GM21619 (cell line): ENCODE results near the gene ZNF511.
"Not testable (repeated sequence)": the region's sequence is repeated elsewhere in the genome, so short reads cannot be mapped to it uniquely, and the experiment has no call there.

Experiments used
- ATAC-seq: cut with Tn5 transposase; IDR thresholded peaks from one replicate; pipeline ENCODE4 v1.9.1; 2021; ENCODE audit not compliant: unreplicated experiment

ZNF511 gene

DNA sequence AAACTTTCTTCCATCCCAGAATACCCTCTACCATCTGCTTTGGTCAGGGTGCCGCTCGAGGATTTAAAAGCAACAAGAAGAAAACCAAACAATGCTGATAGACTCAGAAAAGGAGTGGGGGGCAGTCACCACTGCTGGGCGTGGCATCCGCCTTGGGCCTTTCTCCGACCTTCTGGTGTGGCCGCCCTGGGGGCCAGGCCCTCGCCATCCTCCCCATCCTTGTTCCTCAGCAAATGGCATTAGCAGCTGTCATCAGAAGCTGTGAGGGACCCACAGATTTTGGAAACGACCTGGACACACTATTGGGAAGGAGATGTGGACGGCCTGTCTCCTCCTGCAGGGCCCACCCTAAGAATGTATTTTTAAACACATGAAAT lies 4.0 kb downstream of the ZNF511 start:
- no peak for ATAC-seq

- ATAC-seq: no peak
Measured at GRCh38 chr10:133313192-133313591, 4.5 kb downstream of the ZNF511 start.

GRCh38 chr10:133314911-133315310 lies 6.2 kb downstream of the ZNF511 start:
- ATAC-seq: no peak

- no peak for ATAC-seq
Measured at GRCh38 chr10:133315847-133316246, 7.1 kb downstream of the ZNF511 start.

DNA sequence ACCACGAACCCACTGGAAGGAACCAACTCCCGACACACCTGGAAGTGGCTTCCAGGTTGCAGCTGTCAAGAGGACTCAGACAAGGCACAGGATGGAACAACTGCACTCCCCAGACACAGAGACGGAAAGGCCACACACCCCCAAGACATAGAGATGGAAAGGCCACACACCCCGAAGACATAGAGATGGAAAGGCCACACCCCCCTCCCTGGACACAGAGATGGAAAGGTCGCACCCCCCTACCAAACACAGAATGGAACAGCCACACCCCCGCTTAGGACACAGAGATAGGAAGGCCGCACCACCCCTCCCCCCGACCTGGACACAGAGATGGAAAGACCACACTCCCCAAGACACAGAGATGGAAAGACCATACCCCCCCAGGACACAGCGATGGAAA lies 7.6 kb downstream of the ZNF511 start:
- ATAC-seq: no peak

- ATAC-seq: no peak
Measured at GRCh38 chr10:133316732-133317131, 8.0 kb downstream of the ZNF511 start.

DNA sequence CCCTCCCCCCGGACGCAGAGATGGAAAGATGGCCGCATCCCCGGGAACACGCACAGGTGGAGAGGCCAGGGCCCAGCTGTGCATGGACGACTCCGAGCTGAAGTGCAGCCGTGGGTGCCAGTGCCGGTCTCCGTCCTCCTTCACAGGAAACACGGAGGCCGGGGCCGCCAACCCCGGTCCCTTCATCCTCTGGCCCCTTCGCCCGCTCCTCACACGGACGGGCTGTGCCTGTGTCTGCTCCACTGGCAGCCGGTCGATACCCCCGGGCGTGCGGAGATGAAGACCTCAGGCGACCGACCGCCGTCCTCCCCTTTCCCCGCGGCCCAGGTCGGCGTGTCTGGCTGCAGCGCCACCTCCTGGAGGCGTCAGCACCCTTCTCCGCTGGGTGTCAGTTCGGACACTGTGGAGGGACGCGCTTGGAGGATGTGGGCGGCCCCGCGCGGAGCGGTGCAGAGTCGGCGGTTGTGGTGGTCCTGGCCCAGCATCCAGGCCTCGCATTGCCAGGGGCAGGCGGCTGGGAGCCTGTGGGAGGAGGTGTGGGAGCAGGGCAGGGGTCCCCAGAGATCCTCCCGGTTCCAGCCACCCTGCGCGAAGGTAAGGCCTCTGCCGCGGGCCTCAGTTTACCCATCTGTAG lies 9.9 kb downstream of the ZNF511 start:
- peak; percentile 81 for ATAC-seq

GRCh38 chr10:133320852-133321422 lies 12.2 kb downstream of the ZNF511 start:
- not testable (repeated sequence) for ATAC-seq

GRCh38 chr10:133322064-133322709 lies 13.5 kb downstream of the ZNF511 start:
- ATAC-seq: not testable (repeated sequence)

DNA sequence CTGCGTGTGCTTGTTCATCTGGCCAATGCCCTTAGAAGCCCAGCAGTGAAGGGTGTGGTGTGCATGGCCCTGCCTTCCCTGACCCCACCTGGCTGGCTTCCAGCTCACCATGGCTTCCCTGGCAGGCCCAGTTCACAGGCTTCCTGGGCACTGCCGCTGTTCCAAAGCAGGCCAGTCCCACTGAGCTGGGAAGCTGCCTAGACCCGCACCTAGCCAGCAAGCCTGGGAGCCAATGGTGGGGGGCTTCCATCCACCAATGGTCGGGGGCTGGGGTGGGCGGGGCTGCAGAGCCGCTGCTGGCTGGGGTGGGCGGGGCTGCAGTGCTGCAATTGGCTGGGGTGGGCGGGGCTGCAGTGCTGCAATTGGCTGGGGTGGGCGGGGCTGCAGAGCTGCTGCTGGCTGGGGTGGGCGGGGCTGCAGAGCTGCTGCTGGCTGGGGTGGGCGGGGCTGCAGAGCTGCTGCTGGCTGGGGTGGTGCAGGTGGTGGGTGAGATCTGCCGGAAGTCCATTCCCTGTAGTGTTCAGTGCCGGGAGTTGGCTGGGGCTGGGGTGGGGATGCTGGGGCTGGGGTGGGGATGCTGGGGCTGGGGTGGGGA lies 15.6 kb downstream of the ZNF511 start:
- ATAC-seq: peak; percentile 49

- ATAC-seq: no peak
Measured at GRCh38 chr10:133324857-133325260, 16.1 kb downstream of the ZNF511 start.

DNA sequence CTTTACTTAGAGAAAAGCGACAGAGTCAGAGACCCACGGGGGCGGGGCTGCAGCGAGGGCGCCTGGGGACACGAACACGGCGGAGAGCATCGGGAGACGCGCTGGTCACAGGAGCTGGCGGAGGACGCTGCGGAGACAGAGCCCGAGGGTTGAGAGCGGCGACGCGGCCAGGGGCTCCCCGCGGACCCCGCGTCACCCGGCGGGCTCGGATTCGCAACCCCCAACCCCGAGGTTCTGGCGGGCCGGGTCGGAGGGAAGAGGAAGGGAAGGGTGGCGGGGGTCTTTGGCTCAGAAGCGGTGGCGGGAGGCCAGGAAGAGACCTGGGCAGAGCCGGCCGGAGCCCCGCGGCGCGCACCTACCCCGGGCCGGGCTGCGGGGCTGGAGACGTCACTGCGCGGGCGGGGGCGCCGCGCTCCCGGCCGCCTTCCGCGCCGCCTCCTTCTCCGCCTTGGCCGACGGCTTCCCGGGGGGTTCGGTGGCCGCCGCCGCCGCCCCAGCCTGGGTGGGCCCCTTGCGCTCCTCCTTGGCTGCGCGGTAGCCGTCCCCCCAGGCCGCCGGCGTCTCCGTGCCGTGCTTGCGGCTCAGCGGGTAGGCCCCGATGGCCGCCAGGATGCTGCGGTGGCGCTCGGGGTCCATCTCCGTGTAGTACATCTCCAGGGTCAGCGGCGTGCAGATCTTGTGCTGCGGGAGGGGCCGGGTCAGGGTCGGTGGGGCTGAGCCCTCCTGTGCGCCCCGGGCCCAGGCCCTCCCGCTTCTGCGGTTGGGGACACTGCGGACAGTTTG lies 16.9 kb downstream of the ZNF511 start:
- ATAC-seq: no peak

GRCh38 chr10:133326223-133326551 lies 17.5 kb downstream of the ZNF511 start:
- ATAC-seq: no peak

GRCh38 chr10:133326745-133327650 lies 18.3 kb downstream of the ZNF511 start:
- ATAC-seq: no peak

DNA sequence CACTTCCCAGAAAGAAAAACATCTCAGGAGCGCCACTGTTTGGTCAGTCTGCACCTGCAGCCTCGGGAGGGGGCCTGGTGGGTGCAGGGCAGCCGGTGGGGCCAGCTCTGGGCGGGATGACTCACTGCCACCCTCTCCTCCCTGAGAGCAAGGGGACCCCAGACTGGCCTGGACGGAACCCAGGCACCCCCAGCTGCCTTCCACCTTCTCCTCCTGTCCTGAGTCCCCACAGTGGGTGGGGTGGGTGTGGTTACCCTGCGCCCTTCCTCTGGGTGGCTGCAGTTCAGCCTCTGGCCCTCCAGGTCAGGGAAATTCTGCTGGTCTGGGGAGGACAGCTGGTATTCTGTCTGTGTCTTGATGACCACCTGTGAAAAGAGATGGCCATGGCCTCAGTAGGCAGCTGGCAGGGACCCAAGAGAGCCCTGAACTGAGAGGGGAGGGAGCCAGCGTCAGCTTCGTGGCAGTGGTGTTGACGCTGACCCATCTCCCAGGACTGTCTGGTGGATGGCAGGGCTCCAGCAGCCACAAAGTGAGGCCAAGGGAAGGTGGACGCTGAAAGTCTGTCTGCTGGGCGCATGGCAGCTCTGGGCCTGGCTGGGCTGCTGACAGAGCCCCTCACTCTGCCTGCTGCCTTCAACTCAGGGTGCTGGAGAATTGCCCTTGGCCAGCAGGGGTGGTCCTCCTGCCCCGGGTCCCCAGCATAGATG lies 19.1 kb downstream of the ZNF511 start:
- no peak for ATAC-seq

- ATAC-seq: no peak
Measured at GRCh38 chr10:133328358-133329343, 19.9 kb downstream of the ZNF511 start.

DNA sequence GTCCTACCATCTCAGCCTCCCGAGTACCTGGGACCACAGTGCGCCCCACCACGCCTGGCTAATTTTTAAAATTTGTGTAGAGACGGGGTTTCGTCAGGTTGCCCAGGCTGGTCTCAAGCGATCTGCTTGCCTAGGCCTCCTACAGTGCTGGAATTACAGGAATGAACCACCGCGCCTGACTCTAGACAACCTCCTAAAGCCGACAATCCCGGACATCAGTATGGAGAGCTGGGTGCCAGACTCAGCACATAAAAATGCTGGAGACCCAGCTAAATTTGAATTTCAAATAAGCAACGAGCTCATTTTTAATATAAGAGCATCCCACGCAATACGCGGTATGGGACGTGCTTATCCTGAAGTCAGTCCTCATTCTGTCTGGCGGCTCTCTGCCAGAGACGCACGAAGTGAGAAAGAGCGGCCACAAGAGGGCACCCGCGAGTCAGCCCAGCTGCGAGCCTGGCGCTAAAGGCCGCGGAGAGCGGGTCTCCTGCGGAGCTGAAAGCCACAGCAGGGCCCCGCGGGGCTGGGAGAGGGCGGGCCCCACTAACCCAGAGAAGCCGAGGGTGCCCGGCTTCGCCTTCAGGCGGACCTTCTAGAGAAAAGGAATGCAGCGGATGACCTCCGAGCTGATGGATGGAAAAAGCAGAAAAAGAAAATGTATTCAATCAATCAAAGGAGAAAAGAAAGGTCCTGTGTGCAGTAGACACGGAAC lies 20.9 kb downstream of the ZNF511 start:
- peak; percentile 87 for ATAC-seq
